OCI-M1 (cell line): ENCODE data around the gene CLSTN3.

ENCODE experiments used
- DNase-seq: peaks from one replicate; lab custom pipeline; 2025; lab: John Stamatoyannopoulos, UW

The CLSTN3 gene

GRCh38 chr12:7129872-7130691 lies at the start of gene CLSTN3:
Gene CLSTN3, plus strand, starts transcription at chr12:7130371. Its CDS starts 278 bp downstream, at chr12:7130649.
- peak; percentile 86 for DNase-seq

- DNase-seq: no peak
Observed at GRCh38 chr12:7081037-7081436, 49.1 kb upstream of the CLSTN3 start.

GRCh38 chr12:7083125-7083524 lies 47.0 kb upstream of the CLSTN3 start:
- DNase-seq: no peak

- no peak for DNase-seq
Observed at GRCh38 chr12:7089196-7089871, 40.8 kb upstream of the CLSTN3 start.

GRCh38 chr12:7090222-7090998 lies 39.8 kb upstream of the CLSTN3 start:
- DNase-seq: no peak

GRCh38 chr12:7091171-7091570 lies 39.0 kb upstream of the CLSTN3 start:
- no peak for DNase-seq

GRCh38 chr12:7091660-7092228 lies 38.4 kb upstream of the CLSTN3 start:
- DNase-seq: no peak

GRCh38 chr12:7092229-7092985 lies 37.8 kb upstream of the CLSTN3 start, which contains the start of gene C1R:
Gene C1R, minus strand, starts transcription at chr12:7092445. Its CDS starts 57 bp downstream, at chr12:7092388.
- DNase-seq: peak; percentile 75

- no peak for DNase-seq
Observed at GRCh38 chr12:7092986-7093460, 37.1 kb upstream of the CLSTN3 start.

GRCh38 chr12:7093486-7093885 lies 36.7 kb upstream of the CLSTN3 start:
- no peak for DNase-seq

- no peak for DNase-seq
Observed at GRCh38 chr12:7093892-7094291, 36.3 kb upstream of the CLSTN3 start.

- no peak for DNase-seq
Observed at GRCh38 chr12:7096006-7096932, 33.9 kb upstream of the CLSTN3 start.

GRCh38 chr12:7096979-7097378 lies 33.2 kb upstream of the CLSTN3 start:
- no peak for DNase-seq

GRCh38 chr12:7099290-7099996 lies 30.7 kb upstream of the CLSTN3 start:
- peak; percentile 62 for DNase-seq

- DNase-seq: no peak
Observed at GRCh38 chr12:7100239-7100638, 29.9 kb upstream of the CLSTN3 start.

- no peak for DNase-seq
Observed at GRCh38 chr12:7101047-7101693, 29.0 kb upstream of the CLSTN3 start.

GRCh38 chr12:7101694-7102131 lies 28.5 kb upstream of the CLSTN3 start:
- no peak for DNase-seq

- no peak for DNase-seq
Observed at GRCh38 chr12:7102582-7102981, 27.6 kb upstream of the CLSTN3 start.
